A549 (cell line): ENCODE data around the gene ZIC2.

Experiments
- CBX8 ChIP-seq: fragments of 200-600 bp; sonication (generic); IDR thresholded peaks from 2 replicates; pipeline ENCODE4 v1.6.1; 2016
- CEBPB ChIP-seq, 2 experiments: fragments of >200 bp in 1 of 2; sonication (Bioruptor Twin) in 1 of 2; formaldehyde crosslinking in 1 of 2; IDR thresholded peaks; 2 replicates each; pipeline ENCODE4 v1.6.1; 2012 to 2016
- EHMT2 ChIP-seq: fragments of 200-600 bp; sonication (generic); IDR thresholded peaks from 2 replicates; pipeline ENCODE4 v1.6.1; 2016; ENCODE audit warnings: antibody characterized with exemption, low read depth, mild to moderate bottlenecking, moderate library complexity
- EP300 ChIP-seq, 2 experiments: fragments of >200 bp; sonication (Bioruptor Twin); formaldehyde crosslinking; IDR thresholded peaks; 2 replicates in 1 of 2; 3 replicates in 1 of 2; pipeline ENCODE4 v1.6.1; 2016 to 2017
- ESRRA ChIP-seq: fragments of 150-350 bp; IDR thresholded peaks from 2 replicates; pipeline ENCODE4 v1.6.1; 2014; ENCODE audit warnings: mild to moderate bottlenecking, low read length, borderline replicate concordance
- FOSL2 ChIP-seq, 2 experiments: fragments of 450-650 bp in 1 of 2; fragments of >200 bp in 1 of 2; sonication (Bioruptor Twin) in 1 of 2; formaldehyde crosslinking; IDR thresholded peaks; 2 replicates each; pipeline versions ENCODE4 v1.5.0 to v1.6.1; 2016 to 2020; ENCODE audit warnings: mild to moderate bottlenecking in 1 of 2, moderate library complexity in 1 of 2
- JUN ChIP-seq, 2 experiments: fragments of >200 bp; sonication (Bioruptor Twin); formaldehyde crosslinking; IDR thresholded peaks; 2 replicates in 1 of 2; 3 replicates in 1 of 2; pipeline ENCODE4 v1.6.1; 2016 to 2017
- KDM1A ChIP-seq: fragments of 200-600 bp; sonication (generic); IDR thresholded peaks from 2 replicates; pipeline ENCODE4 v1.6.1; 2016; ENCODE audit warnings: low read depth, mild to moderate bottlenecking
- MYC ChIP-seq: IDR thresholded peaks from 2 replicates; pipeline ENCODE4 v1.6.1; 2012; ENCODE audit warnings: mild to moderate bottlenecking, inconsistent platforms, low read length, improper control_type of control experiment, borderline replicate concordance
- POLR2A ChIP-seq: IDR thresholded peaks from 2 replicates; pipeline ENCODE4 v1.6.1; 2012; ENCODE audit warnings: mild to moderate bottlenecking, low read length
- SMC3 ChIP-seq: fragments of >200 bp; sonication (Bioruptor Twin); formaldehyde crosslinking; IDR thresholded peaks from 3 replicates; pipeline ENCODE4 v1.6.1; 2018; ENCODE audit warnings: inconsistent platforms
- SREBF2 ChIP-seq: fragments of 450-650 bp; IDR thresholded peaks from 2 replicates; pipeline ENCODE4 v1.6.1; 2014; ENCODE audit warnings: mild to moderate bottlenecking, moderate library complexity
- TF ChIP-seq, protein P1 (sequence below): fragments of >200 bp; sonication (Bioruptor Twin); formaldehyde crosslinking; IDR thresholded peaks from 3 replicates; pipeline ENCODE4 v1.5.1; 2016
- TF ChIP-seq, protein P2 (sequence below): fragments of 450-650 bp; IDR thresholded peaks from 2 replicates; pipeline ENCODE4 v1.6.1; 2014; ENCODE audit warnings: antibody characterized with exemption

DNA sequence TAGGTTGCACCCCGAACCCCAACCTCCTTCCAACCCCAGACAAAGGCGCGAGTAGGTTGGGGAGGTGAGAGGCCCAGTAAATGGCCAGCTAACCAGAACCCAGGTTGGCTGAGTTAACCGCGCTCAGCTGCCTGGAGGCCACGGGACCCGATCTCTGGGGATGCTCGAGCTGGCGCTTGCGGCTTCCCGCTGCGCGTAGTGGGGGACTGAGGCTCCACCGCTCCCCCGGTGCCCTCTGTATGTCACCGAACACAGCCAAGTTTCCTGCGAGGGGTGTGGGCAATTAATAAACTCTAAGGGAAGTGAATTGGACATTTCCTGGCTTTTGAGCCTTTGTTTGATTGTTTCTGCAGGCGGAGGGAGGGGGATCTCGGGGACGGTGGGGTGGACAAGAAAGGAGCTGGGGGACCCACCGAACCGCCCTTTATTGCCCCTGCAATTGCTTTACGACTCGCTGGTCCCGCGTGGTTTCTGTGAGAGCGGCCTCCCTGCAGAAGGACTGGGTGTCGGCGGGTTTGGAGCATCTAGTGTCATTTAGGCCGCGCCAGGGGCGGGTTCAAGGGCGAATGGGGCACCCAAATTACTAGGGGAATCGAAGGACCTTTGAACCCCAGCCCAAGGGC lies 6.5 kb upstream of the ZIC2 start:
- TF ChIP-seq FOSL2 (IDR thresholded peaks at IDR 0.05): no peak
- TF ChIP-seq FOSL2 (CRISPR knock-in tag; IDR thresholded peaks at IDR 0.05): no peak
- TF ChIP-seq JUN (IDR thresholded peaks at IDR 0.05): no peak
- TF ChIP-seq EHMT2: no peak
- TF ChIP-seq MYC: no peak
- TF ChIP-seq KDM1A: no peak
- TF ChIP-seq, protein P1, sequence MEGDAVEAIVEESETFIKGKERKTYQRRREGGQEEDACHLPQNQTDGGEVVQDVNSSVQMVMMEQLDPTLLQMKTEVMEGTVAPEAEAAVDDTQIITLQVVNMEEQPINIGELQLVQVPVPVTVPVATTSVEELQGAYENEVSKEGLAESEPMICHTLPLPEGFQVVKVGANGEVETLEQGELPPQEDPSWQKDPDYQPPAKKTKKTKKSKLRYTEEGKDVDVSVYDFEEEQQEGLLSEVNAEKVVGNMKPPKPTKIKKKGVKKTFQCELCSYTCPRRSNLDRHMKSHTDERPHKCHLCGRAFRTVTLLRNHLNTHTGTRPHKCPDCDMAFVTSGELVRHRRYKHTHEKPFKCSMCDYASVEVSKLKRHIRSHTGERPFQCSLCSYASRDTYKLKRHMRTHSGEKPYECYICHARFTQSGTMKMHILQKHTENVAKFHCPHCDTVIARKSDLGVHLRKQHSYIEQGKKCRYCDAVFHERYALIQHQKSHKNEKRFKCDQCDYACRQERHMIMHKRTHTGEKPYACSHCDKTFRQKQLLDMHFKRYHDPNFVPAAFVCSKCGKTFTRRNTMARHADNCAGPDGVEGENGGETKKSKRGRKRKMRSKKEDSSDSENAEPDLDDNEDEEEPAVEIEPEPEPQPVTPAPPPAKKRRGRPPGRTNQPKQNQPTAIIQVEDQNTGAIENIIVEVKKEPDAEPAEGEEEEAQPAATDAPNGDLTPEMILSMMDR: no peak
- no peak for TF ChIP-seq CEBPB (IDR thresholded peaks at IDR 0.05)
- TF ChIP-seq EP300 (IDR thresholded peaks at IDR 0.05): no peak
- no peak for TF ChIP-seq CBX8
- no peak for TF ChIP-seq POLR2A
- no peak for TF ChIP-seq SMC3
- TF ChIP-seq SREBF2: no peak
- no peak for TF ChIP-seq ESRRA
- TF ChIP-seq, protein P2, sequence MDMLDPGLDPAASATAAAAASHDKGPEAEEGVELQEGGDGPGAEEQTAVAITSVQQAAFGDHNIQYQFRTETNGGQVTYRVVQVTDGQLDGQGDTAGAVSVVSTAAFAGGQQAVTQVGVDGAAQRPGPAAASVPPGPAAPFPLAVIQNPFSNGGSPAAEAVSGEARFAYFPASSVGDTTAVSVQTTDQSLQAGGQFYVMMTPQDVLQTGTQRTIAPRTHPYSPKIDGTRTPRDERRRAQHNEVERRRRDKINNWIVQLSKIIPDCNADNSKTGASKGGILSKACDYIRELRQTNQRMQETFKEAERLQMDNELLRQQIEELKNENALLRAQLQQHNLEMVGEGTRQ: no peak
